HG02938 (cell line): ENCODE data around the gene BMP10.

ENCODE experiments used
- ATAC-seq: cut with Tn5 transposase; IDR thresholded peaks from one replicate; pipeline ENCODE4 v1.9.1; 2021; ENCODE audit warnings: mild to moderate bottlenecking, moderate library complexity; ENCODE audit not compliant: unreplicated experiment

Gene BMP10

GRCh38 chr2:68827666-68828065, 43.5 kb downstream of the BMP10 start:
- ATAC-seq = no peak

GRCh38 chr2:68825866-68826265, 45.3 kb downstream of the BMP10 start:
- ATAC-seq = no peak

- no peak for ATAC-seq
Measured at GRCh38 chr2:68824831-68825230, 46.4 kb downstream of the BMP10 start.

- no peak for ATAC-seq
Measured at GRCh38 chr2:68822207-68822872, 48.9 kb downstream of the BMP10 start.

- ATAC-seq = no peak
Measured at GRCh38 chr2:68819556-68819955, 51.6 kb downstream of the BMP10 start.

GRCh38 chr2:68817306-68817705, 53.9 kb downstream of the BMP10 start:
- ATAC-seq = no peak
